HG03159 (cell line): ENCODE measurements around the gene TRIM36.

Experiments
- ATAC-seq: cut with Tn5 transposase; IDR thresholded peaks from one replicate; pipeline ENCODE4 v1.9.1; 2021; ENCODE audit warnings: mild to moderate bottlenecking, moderate library complexity; ENCODE audit not compliant: unreplicated experiment

The TRIM36 gene

GRCh38 chr5:115084246-115084793, 85.4 kb downstream of the TRIM36 start:
- ATAC-seq = no peak

GRCh38 chr5:115079924-115080623, 89.6 kb downstream of the TRIM36 start:
- ATAC-seq = no peak
